K562 (cell line): ENCODE results near the gene NLRC3. TPM values are rescaled to one million over a fixed set of nuclear protein-coding genes. Genes with fewer than 3 reads are reported as not detected.

Source experiments
- AFF4 ChIP-seq: sonication (generic); formaldehyde crosslinking; IDR thresholded peaks from 2 replicates; pipeline ENCODE4 v1.8.0; 2023; ENCODE audit warnings: mild to moderate bottlenecking, missing genetic modification reagents
- BCL6 ChIP-seq: fragments of 250-450 bp; sonication (Bioruptor Pico); IDR thresholded peaks from 2 replicates; pipeline ENCODE4 v1.4.0; 2020
- CCNT2 ChIP-seq: IDR thresholded peaks from 2 replicates; pipeline ENCODE4 v1.6.1; 2011; ENCODE audit warnings: borderline replicate concordance, low read depth, mild to moderate bottlenecking, moderate library complexity, mixed read lengths, low read length; ENCODE audit not compliant: insufficient read length; ENCODE audit errors: extremely low read depth
- KDM4B ChIP-seq, 2 experiments: fragments of 450-650 bp in 1 of 2; sonication (generic) in 1 of 2; IDR thresholded peaks; 2 replicates each; pipeline ENCODE4 v1.6.1; 2016 to 2017; ENCODE audit warnings: borderline replicate concordance in 2 of 2, antibody characterized with exemption in 1 of 2, low read depth in 1 of 2, mild to moderate bottlenecking in 1 of 2
- MXD1 ChIP-seq: fragments of 250-450 bp; sonication (Bioruptor Pico); IDR thresholded peaks from 2 replicates; pipeline ENCODE4 v1.8.0; 2021; ENCODE audit warnings: borderline replicate concordance, mild to moderate bottlenecking, moderate library complexity; ENCODE audit not compliant: poor library complexity, severe bottlenecking
- NCOA4 ChIP-seq: fragments of 450-650 bp; IDR thresholded peaks from 2 replicates; pipeline ENCODE4 v1.6.1; 2018; ENCODE audit warnings: mild to moderate bottlenecking; ENCODE audit not compliant: partially characterized antibody
- NONO ChIP-seq, 2 experiments: fragments of 200-400 bp in 1 of 2; fragments of 450-650 bp in 1 of 2; formaldehyde crosslinking in 1 of 2; IDR thresholded peaks; 2 replicates each; pipeline ENCODE4 v1.6.1; 2017; ENCODE audit warnings: low read depth in 2 of 2, mild to moderate bottlenecking in 2 of 2, moderate library complexity in 2 of 2, low read length in 1 of 2
- NR1H2 ChIP-seq: sonication (generic); formaldehyde crosslinking; IDR thresholded peaks from 2 replicates; pipeline ENCODE4 v1.4.0; 2020; ENCODE audit warnings: mild to moderate bottlenecking, missing genetic modification reagents
- TEAD2 ChIP-seq: fragments of 450-650 bp; IDR thresholded peaks from 2 replicates; pipeline ENCODE4 v1.6.1; 2016; ENCODE audit warnings: missing genetic modification characterization, control low read depth, missing compliant biosample characterization
- ZFP91 ChIP-seq: sonication (generic); formaldehyde crosslinking; IDR thresholded peaks from 2 replicates; pipeline ENCODE4 v1.8.0; 2022; ENCODE audit warnings: mild to moderate bottlenecking, missing genetic modification reagents
- polyA plus RNA-seq, 8 experiments: library from polyadenylated mRNA; depleted of rRNA in 4 of 8; stranded (reverse) in 5 of 8; unstranded in 3 of 8; fragments of >200 nt; fragmentation: Nextera tagmentation in 2 of 8; fragmentation: Illumina TruSeq in 1 of 8; extraction: Ambion mirVana in 2 of 8; extraction: Trizol in 1 of 8; gene quantifications; 2 replicates each; pipeline versions ENCODE4 v1.2.1 to v1.2.3, GENCODE V29; 2011 to 2014; ENCODE audit warnings: inconsistent platforms in 1 of 8, missing spikeins in 1 of 8
- total RNA-seq, 7 experiments: library from RNA; depleted of rRNA in 6 of 7; stranded (reverse); fragments of >200 nt in 6 of 7; fragmentation: Illumina TruSeq in 2 of 7; extraction: Trizol in 2 of 7; gene quantifications; 2 replicates each; pipeline versions ENCODE4 v1.2.1 to v1.2.3, GENCODE V29; 2011 to 2021; ENCODE audit warnings: low replicate concordance in 1 of 7

Gene NLRC3
- total and polyA plus RNA-seq, 9 of the 15 experiments (the other 6 are each of a cell fraction or from before 2014, with no cell fraction given): 0.03 to 0.13 (median 0.03) TPM; not detected in 4

- TF ChIP-seq NONO (IDR thresholded peaks at IDR 0.05; ENCODE audit: low read depth in 2 of 2, low read length in 1 of 2) (no peak), NR1H2 (CRISPR knock-in tag) (no peak), TEAD2 (tag) (no peak), NCOA4 (no peak), BCL6 (no peak), AFF4 (CRISPR knock-in tag) (no peak), ZFP91 (CRISPR knock-in tag) (no peak), KDM4B (IDR thresholded peaks at IDR 0.05; ENCODE audit: borderline replicate concordance in 2 of 2, low read depth in 1 of 2) (no peak), CCNT2 (no peak), MXD1 (CRISPR knock-in tag) (no peak)
These were observed 5.3 kb upstream of the NLRC3 start (continued) for GRCh38 chr16:3582276-3583165.
